Epithelial cell of proximal tubule (primary cell): ENCODE measurements around the gene CUBN. TPM values are rescaled to one million over a fixed set of nuclear protein-coding genes. Genes with fewer than 3 reads are reported as not detected.

Experiments used
- DNase-seq: peaks from one replicate; pipeline ENCODE4 v3.0.0-alpha.2; 2011; ENCODE audit warnings: low read depth
- H3K4me3 ChIP-seq: 2 replicates; pipeline ENCODE4 v1.5.1; 2011; ENCODE audit warnings: low read depth, mild to moderate bottlenecking, low read length
- CTCF ChIP-seq: conservative IDR thresholded peaks from 2 replicates; pipeline ENCODE4 v1.5.1; 2012; ENCODE audit warnings: low read depth, mild to moderate bottlenecking, low read length
- total RNA-seq: library from RNA; depleted of rRNA; stranded (reverse); fragments of >200 nt; gene quantifications from 2 replicates; pipeline ENCODE4 v1.2.3, GENCODE V29; 2015

Gene CUBN
- total RNA-seq, 1 donor from 2014 or later: 0.17 TPM

- no peak for TF ChIP-seq CTCF
- no peak for DNase-seq
- no peak overlapping the region for H3K4me3 ChIP-seq
Observed at GRCh38 chr10:17049195-17049594, 80.4 kb downstream of the CUBN start.

- no peak overlapping the region for H3K4me3 ChIP-seq
- no peak for DNase-seq
- TF ChIP-seq CTCF: no peak
Observed at GRCh38 chr10:17047908-17048307, 81.7 kb downstream of the CUBN start.

- no peak overlapping the region for H3K4me3 ChIP-seq
- no peak for TF ChIP-seq CTCF
Observed at GRCh38 chr10:17046989-17047388, 82.6 kb downstream of the CUBN start.

GRCh38 chr10:17043586-17043985 lies 86.0 kb downstream of the CUBN start:
- H3K4me3 ChIP-seq: no peak overlapping the region
- TF ChIP-seq CTCF: no peak
- DNase-seq: no peak

More at GRCh38 chr10:17046989-17047388, 82.6 kb downstream of the CUBN start:
- no peak for DNase-seq

GRCh38 chr10:17041626-17042520 lies 87.7 kb downstream of the CUBN start:
- DNase-seq: no peak
- no peak overlapping the region for H3K4me3 ChIP-seq
- no peak for TF ChIP-seq CTCF

GRCh38 chr10:17038627-17039026 lies 91.0 kb downstream of the CUBN start:
- no peak for TF ChIP-seq CTCF
- no peak overlapping the region for H3K4me3 ChIP-seq
- DNase-seq: no peak

GRCh38 chr10:17037910-17038309 lies 91.7 kb downstream of the CUBN start:
- no peak overlapping the region for H3K4me3 ChIP-seq
- DNase-seq: no peak
- TF ChIP-seq CTCF: no peak
